H9 (cell line): ENCODE data around the gene KRTAP12-1. TPM values are rescaled to one million over a fixed set of nuclear protein-coding genes. Genes with fewer than 3 reads are reported as not detected.

ENCODE experiments used
- DNase-seq: peaks from one replicate; pipeline ENCODE4 v3.0.0-alpha.2; 2017
- H2AFZ ChIP-seq: one replicate; pipeline ENCODE4 v1.6.1; 2013; ENCODE audit warnings: mild to moderate bottlenecking, low read length, control low read depth, moderate library complexity
- H2AK5ac ChIP-seq: 2 replicates; pipeline ENCODE4 v1.6.1; 2013; ENCODE audit warnings: low read length, control low read depth, mixed read lengths; ENCODE audit not compliant: insufficient read length
- H2BK120ac ChIP-seq: one replicate; pipeline ENCODE4 v1.6.1; 2013; ENCODE audit warnings: low read depth, mild to moderate bottlenecking, low read length, control low read depth, inconsistent platforms; ENCODE audit not compliant: poor library complexity, severe bottlenecking
- H2BK12ac ChIP-seq: 2 replicates; pipeline ENCODE4 v1.6.1; 2013; ENCODE audit warnings: low read length, control low read depth, mixed read lengths, low read depth; ENCODE audit not compliant: insufficient read length
- H2BK15ac ChIP-seq: 2 replicates; pipeline ENCODE4 v1.6.1; 2013; ENCODE audit warnings: low read depth, low read length, control low read depth
- H2BK20ac ChIP-seq: one replicate; pipeline ENCODE4 v1.6.1; 2013; ENCODE audit warnings: low read depth, mild to moderate bottlenecking, low read length, control low read depth, inconsistent platforms; ENCODE audit not compliant: poor library complexity, severe bottlenecking
- H2BK5ac ChIP-seq: 2 replicates; pipeline ENCODE4 v1.6.1; 2013; ENCODE audit warnings: low read length, control low read depth, mixed read lengths; ENCODE audit not compliant: insufficient read length
- H3K14ac ChIP-seq: 2 replicates; pipeline ENCODE4 v1.6.1; 2013; ENCODE audit warnings: low read length, control low read depth; ENCODE audit not compliant: insufficient read depth
- H3K18ac ChIP-seq: 2 replicates; pipeline ENCODE4 v1.6.1; 2013; ENCODE audit warnings: low read depth, mild to moderate bottlenecking, mixed read lengths, low read length, control low read depth; ENCODE audit not compliant: insufficient read length
- H3K23ac ChIP-seq: 2 replicates; pipeline ENCODE4 v1.6.1; 2013; ENCODE audit warnings: low read length, control low read depth, mixed read lengths, low read depth; ENCODE audit not compliant: insufficient read length
- H3K23me2 ChIP-seq: 2 replicates; pipeline ENCODE4 v1.6.1; 2013; ENCODE audit warnings: low read depth, mild to moderate bottlenecking, mixed read lengths, low read length, control low read depth; ENCODE audit not compliant: insufficient read length, poor library complexity, severe bottlenecking
- H3K27ac ChIP-seq: 2 replicates; pipeline ENCODE4 v1.5.1; 2013; ENCODE audit warnings: low read length, control low read depth, mixed read lengths, low read depth; ENCODE audit not compliant: insufficient read length
- H3K27me3 ChIP-seq: 2 replicates; pipeline ENCODE4 v1.6.1; 2013; ENCODE audit warnings: low read length, control low read depth, inconsistent platforms; ENCODE audit not compliant: insufficient read depth
- H3K4ac ChIP-seq: 2 replicates; pipeline ENCODE4 v1.6.1; 2013; ENCODE audit warnings: low read depth, mild to moderate bottlenecking, control low read depth, inconsistent platforms, low read length, moderate library complexity
- H3K4me1 ChIP-seq: 2 replicates; pipeline ENCODE4 v1.6.1; 2013; ENCODE audit warnings: low read length, control low read depth, inconsistent platforms; ENCODE audit not compliant: insufficient read depth
- H3K4me2 ChIP-seq: 2 replicates; pipeline ENCODE4 v1.6.1; 2013; ENCODE audit warnings: low read length, control low read depth, mixed read lengths; ENCODE audit not compliant: insufficient read length, insufficient read depth
- H3K56ac ChIP-seq: 2 replicates; pipeline ENCODE4 v1.6.1; 2013; ENCODE audit warnings: low read depth, mild to moderate bottlenecking, mixed read lengths, low read length, control low read depth; ENCODE audit not compliant: insufficient read length
- H3K79me1 ChIP-seq: 2 replicates; pipeline ENCODE4 v1.6.1; 2013; ENCODE audit warnings: low read depth, mild to moderate bottlenecking, moderate library complexity, low read length, control low read depth, inconsistent platforms; ENCODE audit not compliant: insufficient read depth, poor library complexity, severe bottlenecking
- H3K79me2 ChIP-seq: 2 replicates; pipeline ENCODE4 v1.6.1; 2013; ENCODE audit warnings: low read length, control low read depth, inconsistent platforms; ENCODE audit not compliant: insufficient read depth
- H3K9ac ChIP-seq: 2 replicates; pipeline ENCODE4 v1.6.1; 2013; ENCODE audit warnings: low read length, control low read depth, mixed read lengths; ENCODE audit not compliant: insufficient read length; ENCODE audit errors: extremely low read depth
- H3K9me3 ChIP-seq: one replicate; pipeline ENCODE4 v1.6.1; 2013; ENCODE audit warnings: low read depth, low read length, inconsistent platforms; ENCODE audit not compliant: control insufficient read depth
- H3T11ph ChIP-seq: one replicate; pipeline ENCODE4 v1.6.1; 2013; ENCODE audit warnings: mild to moderate bottlenecking, low read length, control low read depth, inconsistent platforms
- H4K20me1 ChIP-seq: one replicate; pipeline ENCODE4 v1.6.1; 2013; ENCODE audit not compliant: control insufficient read depth, insufficient read length, insufficient read depth
- H4K5ac ChIP-seq: 2 replicates; pipeline ENCODE4 v1.6.1; 2013; ENCODE audit warnings: low read depth, mild to moderate bottlenecking, mixed read lengths, low read length, control low read depth; ENCODE audit not compliant: insufficient read length
- H4K8ac ChIP-seq: replicated peaks from 2 replicates; pipeline ENCODE4 v1.6.1; 2013; ENCODE audit warnings: low read length, control low read depth, mixed read lengths, low read depth; ENCODE audit not compliant: insufficient read length
- H4K91ac ChIP-seq: 2 replicates; pipeline ENCODE4 v1.6.1; 2013; ENCODE audit warnings: low read depth, mild to moderate bottlenecking, moderate library complexity, mixed read lengths, low read length, control low read depth; ENCODE audit not compliant: insufficient read length
- H3K27ac Mint-ChIP-seq, 3 experiments: 2 replicates in 2 of 3; 3 replicates in 1 of 3; pipeline ENCODE4 v1.8.0; 2020 to 2021; ENCODE audit warnings: mixed read lengths in 3 of 3, mild to moderate bottlenecking in 1 of 3, moderate library complexity in 1 of 3
- H3K27me3 Mint-ChIP-seq: 2 replicates; pipeline ENCODE4 v1.8.0; 2021; ENCODE audit warnings: low read depth, mild to moderate bottlenecking, moderate library complexity, mixed read lengths
- H3K36me3 Mint-ChIP-seq, 3 experiments: 2 replicates in 2 of 3; 3 replicates in 1 of 3; pipeline ENCODE4 v1.8.0; 2020 to 2021; ENCODE audit warnings: low read depth in 3 of 3, mixed read lengths in 3 of 3; ENCODE audit not compliant: insufficient read depth in 1 of 3
- H3K4me1 Mint-ChIP-seq, 2 experiments: 2 replicates each; pipeline ENCODE4 v1.8.0; 2020; ENCODE audit warnings: mixed read lengths in 2 of 2
- H3K4me3 Mint-ChIP-seq, 2 experiments: 2 replicates in 1 of 2; 3 replicates in 1 of 2; pipeline ENCODE4 v1.8.0; 2020 to 2021; ENCODE audit warnings: mild to moderate bottlenecking in 2 of 2, mixed read lengths in 2 of 2, moderate library complexity in 1 of 2
- H3K9me3 Mint-ChIP-seq, 2 experiments: 2 replicates in 1 of 2; 3 replicates in 1 of 2; pipeline ENCODE4 v1.8.0; 2020; ENCODE audit warnings: mild to moderate bottlenecking in 2 of 2, mixed read lengths in 2 of 2, moderate library complexity in 1 of 2
- CTCF ChIP-seq: fragments of 200-600 bp; sonication (generic); conservative IDR thresholded peaks from 3 replicates; pipeline ENCODE4 v1.8.0; 2021; ENCODE audit warnings: antibody characterized with exemption, mild to moderate bottlenecking
- WGBS: extraction: QIAGEN DNeasy Blood & Tissue Kit; methylation state at CpG from one replicate; pipeline ENCODE4 v1.1.7; 2013; ENCODE audit warnings: missing lambda C conversion rate, low lambda C conversion rate, mixed read lengths; ENCODE audit not compliant: insufficient read length; ENCODE audit errors: extremely low coverage; 5-methylcytosine and 5-hydroxymethylcytosine counted together
- total RNA-seq: library from RNA; stranded (reverse); gene quantifications from 2 replicates; pipeline ENCODE4 v1.2.1, GENCODE V29; 2021

KRTAP12-1 gene
- total RNA-seq, 1 experiment from 2014 or later: not detected

GRCh38 chr21:44667612-44668011, 14.4 kb downstream of the KRTAP12-1 start:
- no peak for TF ChIP-seq CTCF
- H4K20me1 ChIP-seq: no peaks in the 10 kb centered on the region
- H3K18ac ChIP-seq: no peak overlapping the region
- no peak overlapping the region for H3K27ac ChIP-seq
- H4K91ac ChIP-seq: no peak overlapping the region
- H3K4me3 Mint-ChIP-seq: no peak overlapping the region
- H3K79me2 ChIP-seq: no peaks in the 10 kb centered on the region
- H2AK5ac ChIP-seq: no peak overlapping the region
- H3K36me3 Mint-ChIP-seq: peaks cover 12 to 34% (median 17%) of the 10 kb centered on the region in 3 experiments
- H2BK120ac ChIP-seq: no peak overlapping the region
- no peak overlapping the region for H3K4ac ChIP-seq
- H3K4me1 ChIP-seq: no peaks in the 10 kb centered on the region
- H3K14ac ChIP-seq: no peak overlapping the region
- H2BK20ac ChIP-seq: no peak overlapping the region
- H2AFZ ChIP-seq: no peak overlapping the region
- H3K79me1 ChIP-seq: no peaks in the 10 kb centered on the region
- no peak for DNase-seq
- H3K4me2 ChIP-seq: no peak overlapping the region
- no peaks in the 10 kb centered on the region for H3K27me3 ChIP-seq
- H4K8ac ChIP-seq: no peak overlapping the region
- no peak overlapping the region for H2BK15ac ChIP-seq
- H2BK12ac ChIP-seq: no peak overlapping the region
- no peak overlapping the region for H3T11ph ChIP-seq
- peaks cover 32 to 43% of the 10 kb centered on the region in 2 experiments for H3K9me3 Mint-ChIP-seq
- no peak overlapping the region for H3K27ac Mint-ChIP-seq
- peaks cover 4% of the 10 kb centered on the region; the same call in 1 of the 2 replicates for H3K27me3 Mint-ChIP-seq
- no peaks in the 10 kb centered on the region for H3K9me3 ChIP-seq
- no peak overlapping the region for H3K9ac ChIP-seq
- H3K56ac ChIP-seq: no peak overlapping the region
- H3K4me1 Mint-ChIP-seq: no peaks in the 10 kb centered on the region
- H3K23ac ChIP-seq: no peak overlapping the region
- H2BK5ac ChIP-seq: no peak overlapping the region
- no CpG with 5 or more reads among the region's 1 CpG for WGBS
- H4K5ac ChIP-seq: no peak overlapping the region
- H3K23me2 ChIP-seq: no peaks in the 10 kb centered on the region
